ENCODE measurements around the gene ENOX1.

- TF ChIP-seq TAF1 (CRISPR knock-in tag; IDR thresholded peaks at IDR 0.05) (no peak), ARID4A (CRISPR knock-in tag; IDR thresholded peaks at IDR 0.05; ENCODE audit: borderline replicate concordance) (no peak), CHD4 (IDR thresholded peaks at IDR 0.05; ENCODE audit: borderline replicate concordance, low read length) (no peak), SALL2 (CRISPR knock-in tag; IDR thresholded peaks at IDR 0.05) (no peak), CTCF (CRISPR knock-in tag; IDR thresholded peaks at IDR 0.05) (no peak), USF2 (IDR thresholded peaks at IDR 0.05; ENCODE audit: low read depth, low read length) (no peak), USF2 (CRISPR knock-in tag; IDR thresholded peaks at IDR 0.05; ENCODE audit: borderline replicate concordance) (no peak), ZNF10 (CRISPR knock-in tag; IDR thresholded peaks at IDR 0.05; ENCODE audit: borderline replicate concordance, low read depth) (no peak), HDAC2 (CRISPR knock-in tag; IDR thresholded peaks at IDR 0.05) (no peak)
- TF ChIP-seq, protein P1, sequence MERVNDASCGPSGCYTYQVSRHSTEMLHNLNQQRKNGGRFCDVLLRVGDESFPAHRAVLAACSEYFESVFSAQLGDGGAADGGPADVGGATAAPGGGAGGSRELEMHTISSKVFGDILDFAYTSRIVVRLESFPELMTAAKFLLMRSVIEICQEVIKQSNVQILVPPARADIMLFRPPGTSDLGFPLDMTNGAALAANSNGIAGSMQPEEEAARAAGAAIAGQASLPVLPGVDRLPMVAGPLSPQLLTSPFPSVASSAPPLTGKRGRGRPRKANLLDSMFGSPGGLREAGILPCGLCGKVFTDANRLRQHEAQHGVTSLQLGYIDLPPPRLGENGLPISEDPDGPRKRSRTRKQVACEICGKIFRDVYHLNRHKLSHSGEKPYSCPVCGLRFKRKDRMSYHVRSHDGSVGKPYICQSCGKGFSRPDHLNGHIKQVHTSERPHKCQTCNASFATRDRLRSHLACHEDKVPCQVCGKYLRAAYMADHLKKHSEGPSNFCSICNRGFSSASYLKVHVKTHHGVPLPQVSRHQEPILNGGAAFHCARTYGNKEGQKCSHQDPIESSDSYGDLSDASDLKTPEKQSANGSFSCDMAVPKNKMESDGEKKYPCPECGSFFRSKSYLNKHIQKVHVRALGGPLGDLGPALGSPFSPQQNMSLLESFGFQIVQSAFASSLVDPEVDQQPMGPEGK (CRISPR knock-in tag; IDR thresholded peaks at IDR 0.05) = no peak
These were observed 243.4 kb downstream of the ENOX1 start for GRCh38 chr13:43543331-43543730.

Data from HepG2 (cell line).